Caco-2 (cell line): Measurements from ENCODE around the gene GRM2. TPM values are rescaled to one million over a fixed set of nuclear protein-coding genes. Genes with fewer than 3 reads are reported as not detected.
A peak's percentile ranks its signal among the peaks of the same experiment; 100 is the strongest.

Experiments used
- BruUV-seq: library from RNA; stranded (reverse); fragments of 400-500 nt; replicated peaks from 2 replicates; lab custom pipeline; 2021; lab: Mats Ljungman, UMichigan
- CTCF ChIA-PET: fragments of 300-600 bp; sonication (Branson Sonifier 250); formaldehyde crosslinking; loops from one replicate; lab custom pipeline; 2022; ENCODE audit warnings: antibody characterized with exemption; lab: Charles Lee
- POLR2A ChIA-PET: fragments of 300-600 bp; sonication (Branson Sonifier 250); formaldehyde crosslinking; loops from one replicate; lab custom pipeline; 2022; ENCODE audit warnings: antibody characterized with exemption; lab: Charles Lee
- DNase-seq, 2 experiments: peaks; one replicate each; pipeline versions ENCODE4 v3.0.0 to v3.0.0-alpha.2; 2020 to 2022
- H3K27me3 ChIP-seq: replicated peaks from 2 replicates; pipeline ENCODE4 v1.6.0; 2011; ENCODE audit warnings: low read length; ENCODE audit not compliant: control insufficient read depth, insufficient read depth
- H3K36me3 ChIP-seq: 2 replicates; pipeline ENCODE4 v1.5.1; 2011; ENCODE audit warnings: low read length; ENCODE audit not compliant: control insufficient read depth, insufficient read depth
- H3K4me1 ChIP-seq: fragments of 250-450 bp; sonication (Bioruptor Pico); 2 replicates; pipeline ENCODE4 v1.5.1; 2020; ENCODE audit warnings: mild to moderate bottlenecking
- H3K4me3 ChIP-seq: 2 replicates; pipeline ENCODE4 v1.5.1; 2011; ENCODE audit warnings: low read depth, mild to moderate bottlenecking, control low read depth, low read length
- H3K9me3 ChIP-seq: fragments of 250-450 bp; sonication (Bioruptor Pico); 2 replicates; pipeline ENCODE4 v1.5.1; 2020; ENCODE audit warnings: mild to moderate bottlenecking, moderate library complexity
- H3K27ac Mint-ChIP-seq: one replicate; pipeline ENCODE4 v1.8.0; 2022; ENCODE audit warnings: mixed read lengths; ENCODE audit not compliant: unreplicated experiment
- H3K27me3 Mint-ChIP-seq: one replicate; pipeline ENCODE4 v1.8.0; 2022; ENCODE audit warnings: mixed read lengths; ENCODE audit not compliant: insufficient read depth, unreplicated experiment
- H3K36me3 Mint-ChIP-seq: one replicate; pipeline ENCODE4 v1.8.0; 2022; ENCODE audit warnings: mild to moderate bottlenecking, mixed read lengths; ENCODE audit not compliant: insufficient read depth, unreplicated experiment
- H3K4me1 Mint-ChIP-seq: one replicate; pipeline ENCODE4 v1.8.0; 2022; ENCODE audit warnings: low read depth, mixed read lengths; ENCODE audit not compliant: unreplicated experiment
- H3K4me3 Mint-ChIP-seq: one replicate; pipeline ENCODE4 v1.8.0; 2022; ENCODE audit warnings: mild to moderate bottlenecking, moderate library complexity, mixed read lengths; ENCODE audit not compliant: unreplicated experiment
- H3K9me3 Mint-ChIP-seq: one replicate; pipeline ENCODE4 v1.8.0; 2022; ENCODE audit warnings: mixed read lengths; ENCODE audit not compliant: unreplicated experiment
- intact Hi-C: fragments of 100-400 bp; cut with micrococcal nuclease; formaldehyde crosslinking; loops from one replicate; pipeline ENCODE4 v1.10.0; 2022; ENCODE audit not compliant: unreplicated experiment
- total RNA-seq: library from RNA; stranded (reverse); gene quantifications from 2 replicates; pipeline ENCODE4 v1.2.3, GENCODE V29; 2022
- TF ChIP-seq, protein P1 (sequence below), 2 experiments: fragments of 200-600 bp in 1 of 2; IDR thresholded peaks; 1 replicate in 1 of 2; 2 replicates in 1 of 2; pipeline versions ENCODE4 v1.5.1 to v1.8.0; 2011 to 2022; ENCODE audit warnings: antibody characterized with exemption in 1 of 2, control low read depth in 1 of 2, inconsistent platforms in 1 of 2, low read depth in 1 of 2, low read length in 1 of 2, mild to moderate bottlenecking in 1 of 2, moderate library complexity in 1 of 2; ENCODE audit not compliant: insufficient read depth in 1 of 2, severe bottlenecking in 1 of 2, unreplicated experiment in 1 of 2

GRM2 gene
- total RNA-seq, 1 experiment from 2014 or later = 0.14 TPM

GRCh38 chr3:51709675-51710074, 2.8 kb downstream of the GRM2 start:
- Mint-ChIP-seq H3K9me3 (no peaks in the 10 kb centered on the region), H3K4me1 (peaks cover 8% of the 10 kb centered on the region), H3K27ac (no peak overlapping the region), H3K27me3 (peaks cover 25% of the 10 kb centered on the region), H3K4me3 (no peak overlapping the region), H3K36me3 (peaks cover 17% of the 10 kb centered on the region)
- no peak for DNase-seq
- peaks cover 2% of the 10 kb centered on the region; the same call in 1 of the 2 replicates for H3K27me3 ChIP-seq
- H3K4me1 ChIP-seq = no peaks in the 10 kb centered on the region
- CTCF ChIA-PET = interaction anchor here (0.6 kb wide), 1 partner anchor 474 kb away, joined by 5 read pairs; no protein-coding TSS in a partner anchor
- H3K36me3 ChIP-seq = no peaks in the 10 kb centered on the region
- TF ChIP-seq, protein P1, sequence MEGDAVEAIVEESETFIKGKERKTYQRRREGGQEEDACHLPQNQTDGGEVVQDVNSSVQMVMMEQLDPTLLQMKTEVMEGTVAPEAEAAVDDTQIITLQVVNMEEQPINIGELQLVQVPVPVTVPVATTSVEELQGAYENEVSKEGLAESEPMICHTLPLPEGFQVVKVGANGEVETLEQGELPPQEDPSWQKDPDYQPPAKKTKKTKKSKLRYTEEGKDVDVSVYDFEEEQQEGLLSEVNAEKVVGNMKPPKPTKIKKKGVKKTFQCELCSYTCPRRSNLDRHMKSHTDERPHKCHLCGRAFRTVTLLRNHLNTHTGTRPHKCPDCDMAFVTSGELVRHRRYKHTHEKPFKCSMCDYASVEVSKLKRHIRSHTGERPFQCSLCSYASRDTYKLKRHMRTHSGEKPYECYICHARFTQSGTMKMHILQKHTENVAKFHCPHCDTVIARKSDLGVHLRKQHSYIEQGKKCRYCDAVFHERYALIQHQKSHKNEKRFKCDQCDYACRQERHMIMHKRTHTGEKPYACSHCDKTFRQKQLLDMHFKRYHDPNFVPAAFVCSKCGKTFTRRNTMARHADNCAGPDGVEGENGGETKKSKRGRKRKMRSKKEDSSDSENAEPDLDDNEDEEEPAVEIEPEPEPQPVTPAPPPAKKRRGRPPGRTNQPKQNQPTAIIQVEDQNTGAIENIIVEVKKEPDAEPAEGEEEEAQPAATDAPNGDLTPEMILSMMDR (IDR thresholded peaks at IDR 0.05; ENCODE audit: insufficient read depth in 1 of 2, low read depth in 1 of 2, low read length in 1 of 2, severe bottlenecking in 1 of 2, unreplicated experiment in 1 of 2) = no peak
- intact Hi-C loops = no loop called here
- no peak overlapping the region for H3K4me3 ChIP-seq
- H3K9me3 ChIP-seq = no peaks in the 10 kb centered on the region
- POLR2A ChIA-PET = no interaction called here
- BruUV-seq = no TSS peak

DNA sequence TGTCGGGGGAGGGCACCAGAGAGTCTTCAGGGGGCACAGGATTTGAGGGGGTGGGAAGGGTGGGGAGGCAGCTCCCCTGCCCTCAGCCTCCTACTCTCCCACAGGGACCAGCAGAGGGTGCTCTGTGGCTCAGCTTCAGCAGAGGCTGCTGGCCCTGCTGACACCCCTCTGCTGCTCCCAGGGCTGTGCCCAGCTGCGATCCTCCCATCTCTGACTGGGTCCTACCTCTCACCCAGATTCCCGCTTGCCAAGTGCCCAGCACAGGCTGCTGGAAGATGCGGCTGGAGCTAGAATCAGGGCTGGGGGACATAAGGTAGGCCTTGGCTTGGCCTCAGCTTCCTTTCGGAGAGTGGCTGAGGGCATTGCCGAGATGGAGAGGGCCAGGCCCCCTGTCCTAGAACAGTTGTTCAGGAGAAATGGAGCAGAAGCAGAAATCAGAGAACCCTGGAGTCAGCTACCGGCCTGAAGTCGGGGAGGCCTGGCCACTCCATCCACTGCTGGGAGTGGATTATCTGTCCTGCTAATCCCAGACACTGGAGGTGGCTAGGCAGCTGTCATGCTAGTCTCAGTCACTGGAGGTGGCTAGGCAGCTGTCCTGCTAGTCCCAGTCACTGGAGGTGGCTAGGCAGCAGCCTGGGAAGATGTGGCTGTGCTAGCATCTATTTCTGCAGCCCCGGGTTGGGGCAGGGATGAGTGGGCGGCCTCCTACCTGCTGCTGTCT, 3.9 kb downstream of the GRM2 start:
- no peak overlapping the region for H3K4me3 Mint-ChIP-seq
- no peak overlapping the region for H3K27ac Mint-ChIP-seq
- Histone ChIP-seq H3K9me3 (no peaks in the 10 kb centered on the region), H3K27me3 (peaks cover 2% of the 10 kb centered on the region), H3K36me3 (no peaks in the 10 kb centered on the region), H3K4me3 (no peak overlapping the region), H3K4me1 (no peaks in the 10 kb centered on the region)
- DNase-seq = peak; percentile 14 to 32
- H3K9me3 Mint-ChIP-seq = no peaks in the 10 kb centered on the region
- CTCF ChIA-PET = no interaction called here
- peaks cover 8% of the 10 kb centered on the region for H3K4me1 Mint-ChIP-seq
- BruUV-seq = no TSS peak
- intact Hi-C loops = no loop called here
- POLR2A ChIA-PET = no interaction called here
- TF ChIP-seq, protein P1 (IDR thresholded peaks at IDR 0.05; ENCODE audit: insufficient read depth in 1 of 2, low read depth in 1 of 2, low read length in 1 of 2, severe bottlenecking in 1 of 2, unreplicated experiment in 1 of 2) = peak in 1 of 2 experiments; percentile 21
- peaks cover 17% of the 10 kb centered on the region for H3K36me3 Mint-ChIP-seq
- H3K27me3 Mint-ChIP-seq = peaks cover 26% of the 10 kb centered on the region

DNA sequence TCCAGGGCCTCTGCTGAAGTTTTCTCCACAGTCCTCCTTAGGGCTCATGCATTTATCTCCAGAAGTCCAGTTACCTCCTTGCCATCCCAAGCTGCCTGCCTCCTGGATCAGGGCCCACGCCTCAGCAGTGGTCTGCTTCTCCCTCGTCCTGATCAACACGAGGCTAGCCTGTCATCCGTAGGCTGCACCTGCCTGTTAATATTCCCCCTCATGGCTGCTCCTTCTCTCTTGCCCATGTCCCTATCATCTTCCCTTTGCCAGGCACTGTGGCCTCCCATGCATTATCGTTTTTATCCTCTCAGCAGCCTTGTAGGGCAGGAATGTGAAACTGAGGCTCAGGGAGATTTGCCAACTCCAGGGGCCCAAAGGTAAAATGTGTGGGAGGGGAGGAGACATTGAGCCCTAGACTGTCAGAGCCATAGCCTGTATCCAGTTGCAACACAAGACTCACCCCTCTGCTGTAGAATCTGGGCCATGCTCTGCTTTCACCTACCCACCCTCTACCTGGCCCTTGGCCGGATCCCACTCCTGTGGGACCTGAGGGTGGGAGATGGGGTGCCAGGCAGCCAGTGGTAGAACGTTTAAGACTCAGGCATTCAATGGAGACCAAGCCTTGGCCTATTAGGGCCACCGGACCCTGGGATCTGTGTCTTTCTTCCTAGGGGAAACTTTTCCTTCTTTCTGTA, 4.6 kb downstream of the GRM2 start:
- Histone ChIP-seq H3K36me3 (no peaks in the 10 kb centered on the region), H3K9me3 (no peaks in the 10 kb centered on the region), H3K4me3 (no peak overlapping the region), H3K4me1 (no peaks in the 10 kb centered on the region), H3K27me3 (peaks cover 2% of the 10 kb centered on the region)
- Mint-ChIP-seq H3K4me1 (peaks cover 8% of the 10 kb centered on the region), H3K27ac (no peak overlapping the region), H3K36me3 (peaks cover 15% of the 10 kb centered on the region), H3K9me3 (no peaks in the 10 kb centered on the region), H3K4me3 (no peak overlapping the region), H3K27me3 (peaks cover 30% of the 10 kb centered on the region)
- intact Hi-C loops = no loop called here
- DNase-seq = no peak
- TF ChIP-seq, protein P1 (IDR thresholded peaks at IDR 0.05; ENCODE audit: insufficient read depth in 1 of 2, low read depth in 1 of 2, low read length in 1 of 2, severe bottlenecking in 1 of 2, unreplicated experiment in 1 of 2) = no peak
- CTCF ChIA-PET = interaction anchor here (0.5 kb wide), 1 partner anchor 21 kb away, joined by 3 read pairs; no protein-coding TSS in a partner anchor
- no TSS peak for BruUV-seq
- POLR2A ChIA-PET = no interaction called here
